Neural crest cell (in vitro differentiated cells): ENCODE data around the gene LIG1. TPM values are rescaled to one million over a fixed set of nuclear protein-coding genes. Genes with fewer than 3 reads are reported as not detected.

Experiments
- DNase-seq: peaks from one replicate; pipeline ENCODE4 v3.0.0; 2021; ENCODE audit warnings: low read depth, mixed read lengths, low spot score
- H3K27ac Mint-ChIP-seq: one replicate; pipeline ENCODE4 v1.8.0; 2021; ENCODE audit warnings: mild to moderate bottlenecking, mixed read lengths; ENCODE audit not compliant: unreplicated experiment
- H3K27me3 Mint-ChIP-seq: 2 replicates; pipeline ENCODE4 v1.8.0; 2021; ENCODE audit warnings: low read depth, mild to moderate bottlenecking, mixed read lengths
- H3K36me3 Mint-ChIP-seq: 2 replicates; pipeline ENCODE4 v1.8.0; 2021; ENCODE audit warnings: low read depth, mild to moderate bottlenecking, mixed read lengths
- H3K4me1 Mint-ChIP-seq: 2 replicates; pipeline ENCODE4 v1.8.0; 2021; ENCODE audit warnings: mixed read lengths
- H3K4me3 Mint-ChIP-seq: one replicate; pipeline ENCODE4 v1.8.0; 2021; ENCODE audit warnings: mild to moderate bottlenecking, mixed read lengths
- H3K9me3 Mint-ChIP-seq: 2 replicates; pipeline ENCODE4 v1.8.0; 2021; ENCODE audit warnings: mixed read lengths
- total RNA-seq: library from RNA; stranded (reverse); gene quantifications from 2 replicates; pipeline ENCODE4 v1.2.1, GENCODE V29; 2021
- TF ChIP-seq, protein P1 (sequence below): fragments of 200-600 bp; sonication (generic); conservative IDR thresholded peaks from 2 replicates; pipeline ENCODE4 v1.5.0; 2021; ENCODE audit warnings: antibody characterized with exemption, mild to moderate bottlenecking

Gene LIG1
- total RNA-seq, 1 donor from 2014 or later: 144 TPM

DNA sequence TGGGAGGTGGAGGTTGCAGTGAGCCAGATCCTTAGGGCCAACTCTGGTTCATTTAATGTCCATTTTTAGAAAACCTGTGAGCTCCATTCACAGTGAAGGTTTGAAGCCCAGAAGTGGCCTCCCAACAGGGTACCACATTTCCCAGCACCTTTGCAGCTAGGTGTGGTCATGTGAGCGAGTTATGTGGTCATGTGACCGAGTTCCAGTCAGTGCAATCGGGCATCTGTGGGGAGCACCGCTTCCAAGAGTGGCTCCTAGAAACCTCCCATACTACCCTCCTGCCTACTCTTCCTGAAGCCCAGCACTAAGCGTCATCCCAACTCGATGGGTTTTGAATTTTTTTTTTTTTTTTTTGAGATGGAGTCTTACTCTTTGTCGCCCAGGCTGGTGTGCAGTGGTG, 58.9 kb downstream of the LIG1 start:
- Mint-ChIP-seq H3K36me3 (no peaks in the 10 kb centered on the region), H3K4me1 (peaks cover 15% of the 10 kb centered on the region), H3K27ac (no peak overlapping the region), H3K27me3 (no peaks in the 10 kb centered on the region), H3K9me3 (no peaks in the 10 kb centered on the region), H3K4me3 (no peak overlapping the region)
- DNase-seq: no peak
- TF ChIP-seq, protein P1, sequence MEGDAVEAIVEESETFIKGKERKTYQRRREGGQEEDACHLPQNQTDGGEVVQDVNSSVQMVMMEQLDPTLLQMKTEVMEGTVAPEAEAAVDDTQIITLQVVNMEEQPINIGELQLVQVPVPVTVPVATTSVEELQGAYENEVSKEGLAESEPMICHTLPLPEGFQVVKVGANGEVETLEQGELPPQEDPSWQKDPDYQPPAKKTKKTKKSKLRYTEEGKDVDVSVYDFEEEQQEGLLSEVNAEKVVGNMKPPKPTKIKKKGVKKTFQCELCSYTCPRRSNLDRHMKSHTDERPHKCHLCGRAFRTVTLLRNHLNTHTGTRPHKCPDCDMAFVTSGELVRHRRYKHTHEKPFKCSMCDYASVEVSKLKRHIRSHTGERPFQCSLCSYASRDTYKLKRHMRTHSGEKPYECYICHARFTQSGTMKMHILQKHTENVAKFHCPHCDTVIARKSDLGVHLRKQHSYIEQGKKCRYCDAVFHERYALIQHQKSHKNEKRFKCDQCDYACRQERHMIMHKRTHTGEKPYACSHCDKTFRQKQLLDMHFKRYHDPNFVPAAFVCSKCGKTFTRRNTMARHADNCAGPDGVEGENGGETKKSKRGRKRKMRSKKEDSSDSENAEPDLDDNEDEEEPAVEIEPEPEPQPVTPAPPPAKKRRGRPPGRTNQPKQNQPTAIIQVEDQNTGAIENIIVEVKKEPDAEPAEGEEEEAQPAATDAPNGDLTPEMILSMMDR: no peak

DNA sequence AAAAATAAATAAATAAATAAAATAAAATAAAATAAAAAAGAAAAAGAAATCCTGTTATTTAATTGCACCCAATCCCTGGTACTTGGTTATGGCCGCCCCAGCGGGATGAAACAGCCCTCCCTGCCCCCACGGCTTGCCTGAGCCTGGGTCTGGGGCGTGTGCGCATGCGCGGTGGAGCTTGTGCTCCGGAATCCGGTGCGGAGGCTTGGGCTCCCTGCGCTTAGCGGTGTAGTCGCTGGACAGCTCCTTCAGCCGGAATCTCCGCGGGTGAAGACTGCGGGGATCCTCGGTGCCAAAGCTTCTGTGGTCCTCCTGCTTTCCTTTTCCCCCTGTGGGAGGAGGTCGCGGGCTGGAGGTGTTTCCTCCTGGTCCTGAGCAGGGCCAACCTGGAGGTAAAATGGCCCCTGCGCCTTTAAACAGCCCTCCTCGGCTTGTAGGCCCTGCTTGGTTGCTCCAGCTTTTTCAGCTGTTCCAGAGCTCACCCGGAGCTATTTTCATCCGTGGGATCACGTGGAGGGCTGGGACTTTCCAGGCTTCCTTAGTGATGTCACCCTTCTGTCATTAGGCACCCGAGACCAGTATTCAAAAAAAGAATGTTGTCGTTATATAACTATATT, 59.7 kb downstream of the LIG1 start, which contains the start of gene PLA2G4C:
TSS of gene PLA2G4C (minus strand) at position 468 of the 617 bp plus-strand sequence. CDS start 4,288 bp downstream, outside the sequence.
- Mint-ChIP-seq H3K4me1 (peaks cover 15% of the 10 kb centered on the region), H3K36me3 (no peaks in the 10 kb centered on the region), H3K4me3 (peak within 1 kb of the TSS; percentile 80), H3K27ac (no peak within 1 kb of the TSS), H3K27me3 (no peaks in the 10 kb centered on the region), H3K9me3 (no peaks in the 10 kb centered on the region)
- TF ChIP-seq, protein P1: no peak
- peak; percentile 67 for DNase-seq

DNA sequence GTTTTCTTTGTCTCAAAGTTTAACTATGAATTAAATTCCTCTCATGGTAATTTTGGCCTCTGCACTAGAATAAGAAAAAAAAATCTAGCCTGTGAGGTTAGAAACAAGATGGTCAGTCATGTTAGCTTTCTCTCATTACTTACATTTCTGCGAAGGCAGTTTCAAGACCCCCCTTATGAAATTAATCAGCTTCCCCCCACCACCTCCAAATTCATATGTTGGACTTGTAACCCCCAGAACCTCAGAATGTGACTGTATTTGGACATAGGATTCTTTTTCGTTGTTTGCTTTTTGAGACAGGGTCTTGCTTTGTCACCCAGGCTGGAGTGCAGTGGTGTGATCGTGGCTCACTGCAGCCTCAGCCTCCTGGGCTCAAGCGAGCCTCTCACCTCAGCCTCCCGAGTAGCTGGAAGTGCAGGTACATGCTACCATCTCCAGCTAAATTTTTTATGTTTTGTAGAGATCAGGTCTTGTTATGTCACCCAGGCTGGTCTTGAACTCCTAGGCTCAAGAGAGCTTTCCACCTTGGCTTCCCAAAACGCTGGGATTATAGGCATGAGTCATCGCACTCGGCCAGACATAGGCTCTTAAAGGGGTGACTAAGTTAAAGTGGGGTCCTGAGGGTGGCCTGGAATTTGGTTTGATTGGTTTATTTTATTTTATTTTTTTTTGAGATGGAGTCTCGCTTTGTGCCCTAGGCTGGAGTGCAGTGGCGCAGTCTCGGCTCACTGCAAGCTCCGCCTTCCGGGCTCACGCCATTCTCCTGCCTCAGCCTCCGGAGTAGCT, 61.0 kb downstream of the LIG1 start:
- Mint-ChIP-seq H3K36me3 (no peaks in the 10 kb centered on the region), H3K27ac (no peak overlapping the region), H3K4me1 (peaks cover 15% of the 10 kb centered on the region), H3K4me3 (no peak overlapping the region), H3K9me3 (no peaks in the 10 kb centered on the region), H3K27me3 (no peaks in the 10 kb centered on the region)
- no peak for DNase-seq
- TF ChIP-seq, protein P1: no peak

DNA sequence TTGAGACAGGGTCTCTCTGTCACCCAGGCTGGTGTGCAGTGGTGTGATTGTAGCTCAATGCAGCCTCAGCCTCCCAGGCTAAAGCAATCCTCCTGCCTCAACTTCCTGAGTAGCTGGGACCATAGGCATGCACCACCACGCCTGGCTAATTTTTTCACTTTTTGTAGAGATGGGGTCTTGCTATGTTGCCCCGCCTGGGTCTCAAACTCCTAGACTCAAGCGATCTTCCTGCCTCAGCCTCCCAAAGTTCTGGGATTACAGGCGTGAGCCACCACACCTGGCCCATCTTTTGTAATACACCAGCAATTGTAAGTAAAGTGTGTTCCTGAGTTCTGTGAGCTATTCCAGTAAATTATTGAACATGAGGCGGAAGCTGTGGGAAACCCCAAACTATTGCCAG, 66.2 kb downstream of the LIG1 start:
- H3K36me3 Mint-ChIP-seq: no peaks in the 10 kb centered on the region
- no peak overlapping the region for H3K4me3 Mint-ChIP-seq
- no peaks in the 10 kb centered on the region for H3K27me3 Mint-ChIP-seq
- TF ChIP-seq, protein P1: no peak
- no peak for DNase-seq
- no peaks in the 10 kb centered on the region for H3K9me3 Mint-ChIP-seq
- peaks cover 8% of the 10 kb centered on the region for H3K4me1 Mint-ChIP-seq
- no peak overlapping the region for H3K27ac Mint-ChIP-seq

DNA sequence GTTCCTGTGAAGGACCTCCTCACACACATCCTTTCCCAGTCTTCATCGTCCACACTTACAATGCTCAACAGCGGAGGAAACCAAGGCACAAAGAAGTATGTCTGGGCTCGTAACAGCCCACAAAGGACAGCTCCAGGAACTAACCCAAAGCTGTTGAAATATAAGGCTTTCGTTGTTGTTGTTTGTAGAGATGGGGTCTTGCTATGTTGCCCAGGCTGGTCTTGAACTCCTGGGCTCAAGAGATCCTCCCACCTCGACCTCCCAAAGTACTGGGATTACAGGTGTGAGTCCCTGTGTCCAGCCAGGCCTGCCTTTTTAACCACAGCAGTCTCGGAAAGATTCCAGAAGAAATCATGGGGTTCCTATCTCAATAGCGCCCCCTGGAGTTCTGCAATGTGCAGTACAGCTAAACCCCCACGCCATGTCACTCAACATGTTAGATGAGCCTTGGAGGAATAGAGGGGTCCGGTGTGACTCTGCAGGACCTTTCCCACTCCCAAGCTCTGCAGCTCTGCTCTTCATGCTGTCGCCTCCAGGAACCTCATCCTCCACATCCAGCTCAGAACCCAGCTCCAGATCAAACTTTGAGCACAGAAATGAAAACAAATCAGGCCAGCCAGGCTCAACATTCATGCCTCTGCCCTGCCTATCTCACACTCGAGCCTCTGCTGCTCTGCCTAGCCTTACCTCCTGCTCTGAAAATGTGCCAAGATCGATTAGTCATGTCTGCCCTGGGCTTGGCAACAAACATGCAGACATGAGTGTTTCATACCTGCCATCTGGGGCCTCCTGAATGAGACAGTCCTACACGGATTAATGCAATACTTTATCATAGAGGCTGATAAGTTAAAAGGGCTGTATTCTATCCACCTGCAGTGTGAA, 67.0 kb downstream of the LIG1 start:
- H3K36me3 Mint-ChIP-seq: no peaks in the 10 kb centered on the region
- peaks cover 8% of the 10 kb centered on the region for H3K4me1 Mint-ChIP-seq
- DNase-seq: peak; percentile 64
- TF ChIP-seq, protein P1: peak; percentile 71
- H3K27ac Mint-ChIP-seq: peak overlapping the region; percentile 29
- H3K4me3 Mint-ChIP-seq: no peak overlapping the region
- no peaks in the 10 kb centered on the region for H3K9me3 Mint-ChIP-seq
- H3K27me3 Mint-ChIP-seq: no peaks in the 10 kb centered on the region
